Esophagus muscularis mucosa (tissue), 4 donors: ENCODE results near the gene FAM124A.

ENCODE experiments used
- CTCF ChIP-seq, 3 experiments: fragments of 200-600 bp in 2 of 3; fragments of 450-650 bp in 1 of 3; sonication (generic) in 2 of 3; IDR thresholded peaks; one replicate each; pipeline ENCODE4 v1.5.1; 2017 to 2019; ENCODE audit warnings: antibody characterized with exemption in 3 of 3, mild to moderate bottlenecking in 2 of 3, moderate library complexity in 1 of 3
- EP300 ChIP-seq: sonication (generic); formaldehyde crosslinking; IDR thresholded peaks from one replicate; pipeline ENCODE4 v1.6.1; 2017; ENCODE audit warnings: antibody characterized with exemption
- POLR2A ChIP-seq: fragments of 450-650 bp; IDR thresholded peaks from one replicate; pipeline ENCODE4 v1.6.1; 2017; ENCODE audit warnings: antibody characterized with exemption, moderate library complexity, mild to moderate bottlenecking, low read depth
- POLR2AphosphoS5 ChIP-seq, 2 donors: sonication (generic); formaldehyde crosslinking; IDR thresholded peaks; one replicate each; pipeline ENCODE4 v1.6.1; 2017; ENCODE audit warnings: antibody characterized with exemption in 2 of 2

GRCh38 chr13:51323824-51324511, 101.8 kb downstream of the FAM124A start:
- no peak for TF ChIP-seq CTCF (IDR thresholded peaks at IDR 0.05)
- no peak for TF ChIP-seq POLR2AphosphoS5 (IDR thresholded peaks at IDR 0.05)
- no peak for TF ChIP-seq POLR2A
- TF ChIP-seq EP300: no peak
